Pancreas (tissue), 10 donors: ENCODE results near the gene C8G. TPM values are rescaled to one million over a fixed set of nuclear protein-coding genes. Genes with fewer than 3 reads are reported as not detected.
A peak's percentile ranks its signal among the peaks of the same experiment; 100 is the strongest.

ENCODE experiments used
- ATAC-seq, 4 donors: fragments of 200-7000 bp; cut with Tn5 transposase; one replicate each; pipeline versions ENCODE4 v1.8.0 to v1.9.1; 2020; ENCODE audit warnings: mild to moderate bottlenecking in 4 of 4, moderate library complexity in 4 of 4
- DNase-seq, 6 donors: peaks; one replicate each; pipeline ENCODE4 v3.0.0-alpha.2; 2020
- FAIRE-seq: peaks from 2 replicates; lab custom pipeline; 2012; peaks lifted over from hg19 to GRCh38; lab: Jason Lieb, UNC
- H3K27ac ChIP-seq, 4 donors: fragments of 200-600 bp; sonication (generic); 1 replicate in 3 of 4; 2 replicates in 1 of 4; pipeline versions ENCODE4 v1.5.0 to v1.8.0; 2020
- H3K27me3 ChIP-seq, 4 donors: fragments of 200-600 bp; one replicate each; pipeline ENCODE4 v1.8.0; 2021
- H3K36me3 ChIP-seq, 3 donors: fragments of 200-600 bp; sonication (generic) in 1 of 3; one replicate each; pipeline versions ENCODE4 v1.5.0 to v1.8.0; 2020 to 2021
- H3K4me1 ChIP-seq, 3 donors: fragments of 200-600 bp; one replicate each; pipeline ENCODE4 v1.8.0; 2021
- H3K4me3 ChIP-seq, 4 donors: fragments of 200-600 bp; sonication (generic) in 2 of 4; one replicate each; pipeline versions ENCODE4 v1.5.0 to v1.8.0; 2020 to 2021
- H3K9me3 ChIP-seq, 4 donors: fragments of 200-600 bp; one replicate each; pipeline ENCODE4 v1.8.0; 2021
- CTCF ChIP-seq, 4 donors: fragments of 200-600 bp; sonication (generic) in 3 of 4; IDR thresholded peaks; one replicate each; pipeline versions ENCODE4 v1.5.0 to v1.8.0; 2021; ENCODE audit warnings: antibody characterized with exemption in 4 of 4
- WGBS, 2 donors: extraction: QIAGEN DNeasy Blood & Tissue Kit; methylation state at CpG; one replicate each; pipeline ENCODE4 v1.1.7; 2013; 5-methylcytosine and 5-hydroxymethylcytosine counted together
- intact Hi-C, 3 donors: fragments of 100-400 bp; cut with DNase I; formaldehyde crosslinking; loops; one replicate each; pipeline versions ENCODE4 v1.11.1 to v1.14.2; 2022
- polyA plus RNA-seq, 2 donors: library from polyadenylated mRNA; stranded (reverse); fragments of 200-250 nt; gene quantifications; one replicate each; pipeline ENCODE4 v1.2.3, GENCODE V29; 2013
- total RNA-seq, 6 donors: library from RNA; stranded (reverse); fragmentation: NEBNext Ultra II Directional in 4 of 6; extraction: Animal tissue kit (Norgen Biotek cat#: 25700) in 4 of 6; gene quantifications; one replicate each; pipeline versions ENCODE4 v1.2.1 to v1.2.4, GENCODE V29; 2021 to 2023
- donor health status: healthy with polysubstance abuse.
- donor health status: DM: no; HTN: no; CAD: no; lungs with moderate emphysema.
- donor health status: DM: no; HTN: no; CAD: no.
- donor health status: control.
- donor health status: control.
- donor health status: Bipolar disorder and iron deficiency.
- donor health status: DM: yes; HTN: yes; CAD: no.
- donor health status: DM: no; HTN: no; CAD: no.
- donor health status: DM: no; HTN: no; CAD: no.
- donor health status: DM: yes; HTN: yes; CAD: no.

Gene C8G
- total and polyA plus RNA-seq, 8 donors, result 0.24 to 5.0 (median 0.84) TPM; not detected in 1

DNA sequence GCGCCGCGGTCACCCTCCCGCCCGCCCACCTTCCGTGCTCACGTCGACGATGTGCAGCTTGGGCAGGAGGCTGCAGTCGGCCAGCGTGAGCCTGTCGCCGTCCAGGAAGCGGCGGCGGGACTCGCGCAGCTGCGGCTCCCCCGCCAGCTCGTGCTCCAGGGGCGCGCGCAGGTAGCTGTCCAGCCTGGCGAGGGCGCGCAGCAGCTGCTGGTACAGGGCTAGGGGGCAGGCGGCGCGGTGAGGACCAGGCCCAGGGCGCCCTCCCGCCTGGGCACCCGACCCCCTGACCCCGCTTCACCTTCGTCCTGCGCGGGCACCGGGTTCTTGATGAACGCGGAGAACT, 49.8 kb downstream of the C8G start:
- intact Hi-C loops, result no loop called here
- H3K27ac ChIP-seq, result no peak overlapping the region
- no peak for DNase-seq
- no peaks in the 10 kb centered on the region for H3K9me3 ChIP-seq
- H3K27me3 ChIP-seq, result no peaks in the 10 kb centered on the region
- WGBS, 2 donors, result 65 to 68% methylated on average over 29 to 40 of the region's 40 CpGs
- H3K4me1 ChIP-seq, result peaks cover 0 to 7% (median 7%) of the 10 kb centered on the region in 3 donors
- TF ChIP-seq CTCF (IDR thresholded peaks at IDR 0.05), result no peak
- no peak overlapping the region for H3K4me3 ChIP-seq
- H3K36me3 ChIP-seq, result no peaks in the 10 kb centered on the region
- no peak for ATAC-seq
- FAIRE-seq, result no peak

GRCh38 chr9:136995362-136995761, 50.3 kb downstream of the C8G start:
- no peak for DNase-seq
- intact Hi-C loops, result no loop called here
- no peak overlapping the region for H3K4me3 ChIP-seq

DNA sequence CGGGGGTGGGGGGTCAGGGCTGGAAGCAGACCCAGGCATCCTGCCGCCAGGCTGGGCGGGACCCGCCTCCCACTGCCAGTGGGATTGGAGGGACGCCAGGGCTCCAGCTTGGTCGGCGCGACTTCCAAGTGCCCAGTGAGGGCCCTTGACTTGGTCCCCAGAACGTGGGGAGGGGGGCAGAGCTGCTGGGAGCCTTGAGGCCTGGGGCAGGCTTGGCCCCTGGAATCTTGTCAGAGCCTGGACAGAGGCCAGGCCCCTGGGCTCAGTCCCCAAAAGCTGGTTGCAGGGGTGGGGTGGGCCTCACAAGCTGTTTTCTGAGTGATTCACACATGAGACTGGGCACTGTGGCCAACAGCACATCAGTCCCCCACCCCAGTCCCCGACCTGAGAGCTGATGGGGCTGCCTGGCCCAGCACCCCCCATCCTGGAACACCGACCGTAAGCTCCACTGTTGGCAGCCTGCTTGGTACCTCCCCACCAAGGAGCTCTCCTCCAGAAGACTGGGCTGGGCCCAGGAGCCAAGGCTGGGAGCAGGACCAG, 50.8 kb downstream of the C8G start:
- intact Hi-C loops, result no loop called here
- H3K9me3 ChIP-seq, result no peaks in the 10 kb centered on the region
- 24 to 40% methylated on average over 12 of the region's 12 CpGs for WGBS, 2 donors
- no peaks in the 10 kb centered on the region for H3K36me3 ChIP-seq
- H3K27ac ChIP-seq, result no peak overlapping the region
- FAIRE-seq (no peak), ATAC-seq (no peak), DNase-seq (peak in 1 of 6 donors; percentile 66)
- peaks cover 0 to 7% (median 7%) of the 10 kb centered on the region in 3 donors for H3K4me1 ChIP-seq
- no peaks in the 10 kb centered on the region for H3K27me3 ChIP-seq
- no peak overlapping the region for H3K4me3 ChIP-seq
- no peak for TF ChIP-seq CTCF (IDR thresholded peaks at IDR 0.05)

More at GRCh38 chr9:136995362-136995761, 50.3 kb downstream of the C8G start:
- Histone ChIP-seq H3K36me3 (no peaks in the 10 kb centered on the region), H3K9me3 (no peaks in the 10 kb centered on the region), H3K27me3 (no peaks in the 10 kb centered on the region), H3K27ac (no peak overlapping the region), H3K4me1 (peaks cover 0 to 7% (median 7%) of the 10 kb centered on the region in 3 donors)
- WGBS, 2 donors, result 45 to 59% methylated on average over 26 to 30 of the region's 30 CpGs
- ATAC-seq (no peak), FAIRE-seq (no peak)
- TF ChIP-seq CTCF (IDR thresholded peaks at IDR 0.05), result no peak

Other genes starting within 250 kb of the C8G start
Only the 30 nearest of the 32 such genes appear.
- 1 to 10 TPM; 4.3 to 7.5 (median 5.8) TPM for gene DIPK1B, start 232.7 kb upstream of the C8G start, total RNA-seq
- gene DIPK1B, start 232.7 kb upstream of the C8G start, polyA plus RNA-seq, result 10 to 100 TPM; 13.2 to 32.3 TPM
- gene LCN10, start 202.3 kb upstream of the C8G start, total RNA-seq, result 1 to 10 TPM in 4 of 6 donors, under 1 TPM in 2; 0.16 to 1.7 (median 1.4) TPM
- 10 to 100 TPM; 12.4 to 54.0 TPM for gene LCN10, start 202.3 kb upstream of the C8G start, polyA plus RNA-seq
- gene LCN6, start 196.7 kb upstream of the C8G start, total RNA-seq, result 1 to 10 TPM in 4 of 6 donors, not detected in 2; 1.1 to 5.2 (median 3.2) TPM
- gene LCN6, start 196.7 kb upstream of the C8G start, polyA plus RNA-seq, result 10 to 100 TPM; 13.0 to 25.6 TPM
- gene LCN8, start 187.0 kb upstream of the C8G start, total RNA-seq, result not detected
- gene LCN8, start 187.0 kb upstream of the C8G start, polyA plus RNA-seq, result not detected
- not detected for gene LCN15, start 180.7 kb upstream of the C8G start, total RNA-seq
- gene LCN15, start 180.7 kb upstream of the C8G start, polyA plus RNA-seq, result not detected
- gene TMEM141, start 153.9 kb upstream of the C8G start, total RNA-seq, result 10 to 100 TPM; 29.2 to 53.1 (median 34.2) TPM
- 100 to 1,000 TPM in 1 of 2 donors, 10 to 100 TPM in 1; 84.5 to 104 TPM for gene TMEM141, start 153.9 kb upstream of the C8G start, polyA plus RNA-seq
- 1 to 10 TPM; 2.4 to 5.5 (median 2.9) TPM for gene CCDC183, start 148.9 kb upstream of the C8G start, total RNA-seq
- 10 to 100 TPM in 1 of 2 donors, 1 to 10 TPM in 1; 9.2 to 10.7 TPM for gene CCDC183, start 148.9 kb upstream of the C8G start, polyA plus RNA-seq
- 10 to 100 TPM; 50.7 to 76.5 (median 60.4) TPM for gene RABL6, start 137.3 kb upstream of the C8G start, total RNA-seq
- gene RABL6, start 137.3 kb upstream of the C8G start, polyA plus RNA-seq, result 100 to 1,000 TPM in 1 of 2 donors, 10 to 100 TPM in 1; 98.0 to 119 TPM
- gene AJM1, start 102.8 kb upstream of the C8G start, total RNA-seq, result 1 to 10 TPM; 2.9 to 5.5 (median 4.2) TPM
- 10 to 100 TPM in 1 of 2 donors, 1 to 10 TPM in 1; 9.0 to 11.7 TPM for gene AJM1, start 102.8 kb upstream of the C8G start, polyA plus RNA-seq
- gene PHPT1, start 95.8 kb upstream of the C8G start, total RNA-seq, result 10 to 100 TPM; 75.2 to 95.5 (median 79.0) TPM
- 100 to 1,000 TPM; 180 to 189 TPM for gene PHPT1, start 95.8 kb upstream of the C8G start, polyA plus RNA-seq
- gene MAMDC4, start 92.9 kb upstream of the C8G start, total RNA-seq, result 10 to 100 TPM in 1 of 6 donors, 1 to 10 TPM in 5; 3.0 to 13.3 (median 4.8) TPM
- 10 to 100 TPM; 28.7 to 38.6 TPM for gene MAMDC4, start 92.9 kb upstream of the C8G start, polyA plus RNA-seq
- gene EDF1, start 78.9 kb upstream of the C8G start, total RNA-seq, result 100 to 1,000 TPM; 230 to 422 (median 268) TPM
- 100 to 1,000 TPM; 443 to 612 TPM for gene EDF1, start 78.9 kb upstream of the C8G start, polyA plus RNA-seq
- gene TRAF2, start 58.7 kb upstream of the C8G start, total RNA-seq, result 10 to 100 TPM in 1 of 6 donors, 1 to 10 TPM in 5; 4.8 to 13.4 (median 6.9) TPM
- 10 to 100 TPM; 14.4 TPM for gene TRAF2, start 58.7 kb upstream of the C8G start, polyA plus RNA-seq
- 10 to 100 TPM; 56.2 to 80.2 (median 60.4) TPM for gene FBXW5, start 505 bp upstream of the C8G start, total RNA-seq
- 100 to 1,000 TPM; 112 to 117 TPM for gene FBXW5, start 505 bp upstream of the C8G start, polyA plus RNA-seq
- 1 to 10 TPM in 5 of 6 donors, under 1 TPM in 1; 0.57 to 7.6 (median 3.0) TPM for gene LCN12, start 7.0 kb downstream of the C8G start, total RNA-seq
- 10 to 100 TPM in 1 of 2 donors, 1 to 10 TPM in 1; 9.0 to 16.5 TPM for gene LCN12, start 7.0 kb downstream of the C8G start, polyA plus RNA-seq
- gene PTGDS, start 32.3 kb downstream of the C8G start, total RNA-seq, result 10 to 100 TPM in 4 of 6 donors, 1 to 10 TPM in 2; 5.7 to 42.7 (median 25.8) TPM
- gene PTGDS, start 32.3 kb downstream of the C8G start, polyA plus RNA-seq, result 10 to 100 TPM; 35.0 to 49.1 TPM
- gene LCNL1, start 37.8 kb downstream of the C8G start, total RNA-seq, result under 1 TPM in 3 of 6 donors, not detected in 3; 0.12 to 0.17 (median 0.14) TPM
- under 1 TPM; 0.23 to 0.38 TPM for gene LCNL1, start 37.8 kb downstream of the C8G start, polyA plus RNA-seq
- 10 to 100 TPM; 16.0 to 23.5 (median 20.0) TPM for gene PAXX, start 47.2 kb downstream of the C8G start, total RNA-seq
- gene PAXX, start 47.2 kb downstream of the C8G start, polyA plus RNA-seq, result 100 to 1,000 TPM; 184 to 222 TPM
- gene CLIC3, start 51.3 kb downstream of the C8G start, total RNA-seq, result under 1 TPM in 5 of 6 donors, not detected in 1; 0.24 to 0.44 (median 0.38) TPM
- 1 to 10 TPM; 1.1 to 1.3 TPM for gene CLIC3, start 51.3 kb downstream of the C8G start, polyA plus RNA-seq
- gene ABCA2, start 83.0 kb downstream of the C8G start, total RNA-seq, result 10 to 100 TPM; 16.2 to 32.6 (median 25.4) TPM
- gene ABCA2, start 83.0 kb downstream of the C8G start, polyA plus RNA-seq, result 10 to 100 TPM; 70.4 to 80.0 TPM
- under 1 TPM in 2 of 6 donors, not detected in 4; 0.18 to 0.19 TPM for gene FUT7, start 86.8 kb downstream of the C8G start, total RNA-seq
- gene FUT7, start 86.8 kb downstream of the C8G start, polyA plus RNA-seq, result under 1 TPM in 1 of 2 donors, not detected in 1; 0.12 TPM
- gene NPDC1, start 100.9 kb downstream of the C8G start, total RNA-seq, result 10 to 100 TPM; 31.5 to 70.9 (median 36.8) TPM
- 100 to 1,000 TPM; 183 to 328 TPM for gene NPDC1, start 100.9 kb downstream of the C8G start, polyA plus RNA-seq
- gene ENTPD2, start 108.8 kb downstream of the C8G start, total RNA-seq, result 1 to 10 TPM in 5 of 6 donors, under 1 TPM in 1; 0.91 to 4.5 (median 2.0) TPM
- 1 to 10 TPM; 4.5 to 6.5 TPM for gene ENTPD2, start 108.8 kb downstream of the C8G start, polyA plus RNA-seq
- gene SAPCD2, start 125.3 kb downstream of the C8G start, total RNA-seq, result under 1 TPM; 0.04 to 0.97 (median 0.45) TPM
- gene SAPCD2, start 125.3 kb downstream of the C8G start, polyA plus RNA-seq, result under 1 TPM; 0.30 to 0.38 TPM
- 10 to 100 TPM in 1 of 6 donors, 1 to 10 TPM in 5; 5.2 to 13.6 (median 5.9) TPM for gene UAP1L1, start 132.3 kb downstream of the C8G start, total RNA-seq
- 10 to 100 TPM; 10.5 to 14.4 TPM for gene UAP1L1, start 132.3 kb downstream of the C8G start, polyA plus RNA-seq
- 10 to 100 TPM; 22.0 to 33.5 (median 26.0) TPM for gene MAN1B1, start 141.7 kb downstream of the C8G start, total RNA-seq
- 10 to 100 TPM; 83.6 to 86.0 TPM for gene MAN1B1, start 141.7 kb downstream of the C8G start, polyA plus RNA-seq
- 100 to 1,000 TPM in 2 of 6 donors, 10 to 100 TPM in 4; 87.3 to 113 (median 98.8) TPM for gene DPP7, start 169.5 kb downstream of the C8G start, total RNA-seq
- 100 to 1,000 TPM; 497 to 526 TPM for gene DPP7, start 169.5 kb downstream of the C8G start, polyA plus RNA-seq
- gene GRIN1, start 193.9 kb downstream of the C8G start, total RNA-seq, result under 1 TPM in 4 of 6 donors, not detected in 2; 0.08 to 0.44 (median 0.22) TPM
- gene GRIN1, start 193.9 kb downstream of the C8G start, polyA plus RNA-seq, result under 1 TPM; 0.21 to 0.53 TPM
- under 1 TPM; 0.28 to 0.90 (median 0.49) TPM for gene LRRC26, start 224.8 kb downstream of the C8G start, total RNA-seq
- not detected for gene LRRC26, start 224.8 kb downstream of the C8G start, polyA plus RNA-seq
- not detected for gene TMEM210, start 226.8 kb downstream of the C8G start, total RNA-seq
- not detected for gene TMEM210, start 226.8 kb downstream of the C8G start, polyA plus RNA-seq